ENCODE measurements around the gene HES7.

HES7 gene

GRCh38 chr17:8155231-8155995 is 31.5 kb upstream of the HES7 start:
- FAIRE-seq: no peak

GRCh38 chr17:8154608-8155155 is 30.8 kb upstream of the HES7 start:
- FAIRE-seq (no peak), DNase-seq (ENCODE audit: low spot score) (no peak)

More at GRCh38 chr17:8155231-8155995, 31.5 kb upstream of the HES7 start:
- DNase-seq (ENCODE audit: low spot score): no peak

GRCh38 chr17:8153957-8154607 is 30.2 kb upstream of the HES7 start:
- peak; percentile 85 for FAIRE-seq
- DNase-seq (ENCODE audit: low spot score): peak; percentile 93

GRCh38 chr17:8153525-8153956 is 29.6 kb upstream of the HES7 start:
- peak; percentile 95 for FAIRE-seq

GRCh38 chr17:8153031-8153451 is 29.1 kb upstream of the HES7 start:
- FAIRE-seq (no peak), DNase-seq (ENCODE audit: low spot score) (no peak)

More at GRCh38 chr17:8153525-8153956, 29.6 kb upstream of the HES7 start:
- peak; percentile 99 for DNase-seq (ENCODE audit: low spot score)

GRCh38 chr17:8152112-8152775 is 28.3 kb upstream of the HES7 start, which contains the start of gene PER1:
PER1 (minus strand) TSS chr17:8152404; CDS start chr17:8150706, 1,698 bp downstream.
- peak; percentile 64 for FAIRE-seq

GRCh38 chr17:8151641-8152111 is 27.8 kb upstream of the HES7 start:
- no peak for DNase-seq (ENCODE audit: low spot score)
- FAIRE-seq: no peak

More at GRCh38 chr17:8152112-8152775, 28.3 kb upstream of the HES7 start, which contains the start of gene PER1:
- peak; percentile 88 for DNase-seq (ENCODE audit: low spot score)

GRCh38 chr17:8151120-8151640 is 27.3 kb upstream of the HES7 start:
- FAIRE-seq (no peak), DNase-seq (ENCODE audit: low spot score) (no peak)

GRCh38 chr17:8150194-8151119 is 26.6 kb upstream of the HES7 start:
- FAIRE-seq: no peak
- no peak for DNase-seq (ENCODE audit: low spot score)

GRCh38 chr17:8149419-8150193 is 25.7 kb upstream of the HES7 start:
- FAIRE-seq: no peak

GRCh38 chr17:8148560-8148959 is 24.7 kb upstream of the HES7 start:
- DNase-seq (ENCODE audit: low spot score): no peak
- no peak for FAIRE-seq

More at GRCh38 chr17:8149419-8150193, 25.7 kb upstream of the HES7 start:
- no peak for DNase-seq (ENCODE audit: low spot score)

GRCh38 chr17:8147805-8148404 is 24.0 kb upstream of the HES7 start:
- DNase-seq (ENCODE audit: low spot score): no peak
- FAIRE-seq: no peak

- FAIRE-seq: no peak
- no peak for DNase-seq (ENCODE audit: low spot score)
Measured at GRCh38 chr17:8147141-8147804, 23.4 kb upstream of the HES7 start.

GRCh38 chr17:8146381-8147140 is 22.7 kb upstream of the HES7 start:
- no peak for FAIRE-seq

GRCh38 chr17:8145811-8146210 is 21.9 kb upstream of the HES7 start:
- FAIRE-seq (no peak), DNase-seq (ENCODE audit: low spot score) (no peak)

More at GRCh38 chr17:8146381-8147140, 22.7 kb upstream of the HES7 start:
- no peak for DNase-seq (ENCODE audit: low spot score)

GRCh38 chr17:8144401-8145231 is 20.7 kb upstream of the HES7 start:
- DNase-seq (ENCODE audit: low spot score) (no peak), FAIRE-seq (no peak)

Data from RCC 7860 (cell line).